ENCODE measurements around the gene FUNDC2. TPM values are rescaled to one million over a fixed set of nuclear protein-coding genes. Genes with fewer than 3 reads are reported as not detected.
"Not testable (repeated sequence)": the region's sequence is repeated elsewhere in the genome, so short reads cannot be mapped to it uniquely, and the experiment has no call there.

Gene FUNDC2
- total RNA-seq, 1 experiment from 2014 or later, result 80.7 TPM

- H3K4me2 ChIP-seq (ENCODE audit: low read length), result no peak overlapping the region
- DNase-seq (no peak), ATAC-seq (no peak)
- H3K27me3 ChIP-seq (ENCODE audit: low read length), result no peaks in the 10 kb centered on the region
- no peaks in the 10 kb centered on the region for H3K9me3 ChIP-seq (ENCODE audit: low read length)
- CTCF ChIA-PET, result no interaction called here
- POLR2A ChIA-PET (ENCODE audit: unreplicated experiment), result no interaction called here
- no peaks in the 10 kb centered on the region for H3K9me2 ChIP-seq (replicated peaks; ENCODE audit: low read length)
- no peaks in the 10 kb centered on the region for H3K4me1 ChIP-seq (ENCODE audit: insufficient read depth, low read length)
- no TSS peak for BruUV-seq (replicated peaks)
- no peaks in the 10 kb centered on the region for H3F3A ChIP-seq (ENCODE audit: low read length, unreplicated experiment)
- TF ChIP-seq CTCF (conservative IDR thresholded peaks at IDR 0.05; ENCODE audit: low read depth, low read length) (no peak), EZH2phosphoT487 (IDR thresholded peaks at IDR 0.05; ENCODE audit: borderline replicate concordance, low read length) (no peak), EZH2 (IDR thresholded peaks at IDR 0.05; ENCODE audit: low read length, unreplicated experiment) (no peak)
- H3K36me3 ChIP-seq (ENCODE audit: low read depth, low read length), result no peaks in the 10 kb centered on the region
- intact Hi-C loops (cut with micrococcal nuclease), result no loop called here
- H3K27ac ChIP-seq (ENCODE audit: low read length), result no peak overlapping the region
- no peaks in the 10 kb centered on the region for H4K20me1 ChIP-seq (ENCODE audit: low read length)
- H3K9ac ChIP-seq (ENCODE audit: low read length), result no peak overlapping the region
- no peak overlapping the region for H3K4me3 ChIP-seq (ENCODE audit: low read length)
- H2AFZ ChIP-seq (ENCODE audit: low read length), result no peak overlapping the region
- H3K79me2 ChIP-seq (ENCODE audit: low read length), result no peaks in the 10 kb centered on the region
Observed at GRCh38 chrX:155005190-155005589, 21.5 kb upstream of the FUNDC2 start.

DNA sequence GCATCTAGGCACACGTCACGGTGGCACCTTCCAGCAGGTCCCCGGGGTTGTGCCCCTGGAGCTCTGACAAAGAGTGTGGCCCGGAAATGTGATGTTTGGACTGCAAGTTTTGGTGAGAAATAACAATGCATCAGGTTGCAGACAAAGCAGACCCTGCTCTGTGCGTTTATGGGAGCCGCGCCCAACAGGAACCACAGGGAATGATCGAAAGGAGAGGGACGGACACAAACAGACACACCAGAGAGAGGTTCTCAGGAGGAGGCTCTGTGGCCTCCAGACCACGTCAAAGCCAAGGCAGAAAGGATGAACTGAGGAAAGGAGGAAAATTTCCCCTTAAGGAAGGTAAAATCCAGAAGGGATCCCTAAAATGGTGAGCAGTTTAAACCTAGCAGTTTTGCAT lies 20.3 kb upstream of the FUNDC2 start:
- H3K27ac ChIP-seq (ENCODE audit: low read length); H2AFZ ChIP-seq (ENCODE audit: low read length); H3K9ac ChIP-seq (ENCODE audit: low read length); intact Hi-C loops (cut with micrococcal nuclease); BruUV-seq (replicated peaks); POLR2A ChIA-PET (ENCODE audit: unreplicated experiment); H3K9me3 ChIP-seq (ENCODE audit: low read length); H3F3A ChIP-seq (ENCODE audit: low read length, unreplicated experiment); H3K36me3 ChIP-seq (ENCODE audit: low read depth, low read length); H3K79me2 ChIP-seq (ENCODE audit: low read length); ATAC-seq; H4K20me1 ChIP-seq (ENCODE audit: low read length); DNase-seq; H3K4me2 ChIP-seq (ENCODE audit: low read length); H3K9me2 ChIP-seq (replicated peaks; ENCODE audit: low read length); CTCF ChIA-PET; H3K4me3 ChIP-seq (ENCODE audit: low read length); H3K4me1 ChIP-seq (ENCODE audit: insufficient read depth, low read length); H3K27me3 ChIP-seq (ENCODE audit: low read length): not testable (repeated sequence)

DNA sequence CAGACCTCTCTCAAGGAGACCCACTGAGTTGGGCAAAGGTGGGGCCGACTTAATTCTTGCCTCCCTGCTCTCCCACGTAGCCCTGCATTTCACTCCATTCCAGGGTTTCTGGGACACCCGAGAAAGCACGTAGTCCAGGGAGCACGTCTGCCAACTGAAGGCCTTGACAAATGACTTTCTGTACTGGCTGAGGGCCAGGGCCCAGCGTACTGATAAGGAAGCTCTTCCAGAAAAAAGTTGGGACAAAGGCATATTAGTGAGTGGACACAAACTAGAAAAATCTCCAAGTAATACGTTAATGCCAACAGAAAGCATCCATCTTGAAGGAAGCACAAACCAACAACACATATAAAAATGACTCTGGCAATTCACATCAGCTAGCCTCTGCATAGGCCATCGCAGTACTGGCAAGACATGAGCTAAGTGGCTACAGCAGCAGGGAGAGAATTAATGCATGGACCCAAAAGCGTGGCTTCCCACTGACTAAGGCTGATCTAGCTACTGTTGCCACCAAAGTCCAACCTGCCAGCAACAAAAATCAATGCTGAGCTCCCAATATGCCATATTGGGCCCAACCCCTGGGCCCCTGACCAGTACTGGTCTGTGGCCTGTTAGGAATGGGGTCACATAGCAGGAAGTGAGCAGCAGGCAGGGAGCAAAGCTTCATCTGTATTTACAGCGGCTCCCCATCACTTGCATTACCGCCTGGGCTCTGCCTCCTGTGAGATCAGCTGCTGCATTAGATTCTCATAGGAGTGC lies 19.6 kb upstream of the FUNDC2 start:
- intact Hi-C loops (cut with micrococcal nuclease); H3K79me2 ChIP-seq (ENCODE audit: low read length); H3K4me1 ChIP-seq (ENCODE audit: insufficient read depth, low read length); H3K9me2 ChIP-seq (replicated peaks; ENCODE audit: low read length); ATAC-seq; H3K9me3 ChIP-seq (ENCODE audit: low read length); H3K4me3 ChIP-seq (ENCODE audit: low read length); H2AFZ ChIP-seq (ENCODE audit: low read length); BruUV-seq (replicated peaks); H3K27me3 ChIP-seq (ENCODE audit: low read length); CTCF ChIA-PET; H3K27ac ChIP-seq (ENCODE audit: low read length); H3F3A ChIP-seq (ENCODE audit: low read length, unreplicated experiment); H3K9ac ChIP-seq (ENCODE audit: low read length); POLR2A ChIA-PET (ENCODE audit: unreplicated experiment); DNase-seq; H4K20me1 ChIP-seq (ENCODE audit: low read length); H3K36me3 ChIP-seq (ENCODE audit: low read depth, low read length); H3K4me2 ChIP-seq (ENCODE audit: low read length): not testable (repeated sequence)

- H3K4me2 ChIP-seq (ENCODE audit: low read length); DNase-seq; CTCF ChIA-PET; H4K20me1 ChIP-seq (ENCODE audit: low read length); H3K4me3 ChIP-seq (ENCODE audit: low read length); H3K4me1 ChIP-seq (ENCODE audit: insufficient read depth, low read length); ATAC-seq; H3K36me3 ChIP-seq (ENCODE audit: low read depth, low read length); H3K79me2 ChIP-seq (ENCODE audit: low read length); H3K9me2 ChIP-seq (replicated peaks; ENCODE audit: low read length); H3F3A ChIP-seq (ENCODE audit: low read length, unreplicated experiment); H3K27ac ChIP-seq (ENCODE audit: low read length); POLR2A ChIA-PET (ENCODE audit: unreplicated experiment); BruUV-seq (replicated peaks); H3K9ac ChIP-seq (ENCODE audit: low read length); H2AFZ ChIP-seq (ENCODE audit: low read length); intact Hi-C loops (cut with micrococcal nuclease); H3K9me3 ChIP-seq (ENCODE audit: low read length); H3K27me3 ChIP-seq (ENCODE audit: low read length): not testable (repeated sequence)
Observed at GRCh38 chrX:155008578-155008977, 18.1 kb upstream of the FUNDC2 start.

Measured in PC-3 (cell line).